ENCODE results near the gene ALCAM.

The ALCAM gene

DNA sequence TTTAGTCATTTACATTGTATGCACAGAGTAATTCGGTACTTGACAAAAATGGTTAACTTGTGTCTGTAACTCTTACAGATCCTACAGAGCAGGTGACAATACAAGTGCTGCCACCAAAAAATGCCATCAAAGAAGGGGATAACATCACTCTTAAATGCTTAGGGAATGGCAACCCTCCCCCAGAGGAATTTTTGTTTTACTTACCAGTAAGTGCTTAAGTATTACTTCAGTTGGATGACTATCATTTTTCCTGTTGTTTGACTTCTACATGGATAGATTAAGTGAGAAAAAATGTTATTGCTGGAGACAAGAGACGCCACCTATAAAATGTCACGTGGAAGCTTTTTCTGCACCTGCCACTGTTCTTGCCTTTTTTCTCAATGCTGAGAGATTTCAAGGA, 173.2 kb downstream of the ALCAM start:
- DNase-seq (ENCODE audit: low read depth, low spot score): no peak
- H3K4me3 ChIP-seq: no peak overlapping the region
- H3K9me3 ChIP-seq (ENCODE audit: low read depth, low read length): no peaks in the 10 kb centered on the region
- TF ChIP-seq POLR2AphosphoS5 (IDR thresholded peaks at IDR 0.05; ENCODE audit: borderline replicate concordance, low read depth, low read length): no peak
- no peak for TF ChIP-seq EZH2 (IDR thresholded peaks at IDR 0.05)
- no peak for TF ChIP-seq FOXP2 (optimal IDR thresholded peaks at IDR 0.05; ENCODE audit: control extremely low read depth, extremely low read length, insufficient read depth)
- H3K9ac ChIP-seq (ENCODE audit: insufficient read length): no peak overlapping the region
- peaks cover 39% of the 10 kb centered on the region for H3K36me3 ChIP-seq (ENCODE audit: insufficient read depth, low read length)
- no peak overlapping the region for H3K27ac ChIP-seq

DNA sequence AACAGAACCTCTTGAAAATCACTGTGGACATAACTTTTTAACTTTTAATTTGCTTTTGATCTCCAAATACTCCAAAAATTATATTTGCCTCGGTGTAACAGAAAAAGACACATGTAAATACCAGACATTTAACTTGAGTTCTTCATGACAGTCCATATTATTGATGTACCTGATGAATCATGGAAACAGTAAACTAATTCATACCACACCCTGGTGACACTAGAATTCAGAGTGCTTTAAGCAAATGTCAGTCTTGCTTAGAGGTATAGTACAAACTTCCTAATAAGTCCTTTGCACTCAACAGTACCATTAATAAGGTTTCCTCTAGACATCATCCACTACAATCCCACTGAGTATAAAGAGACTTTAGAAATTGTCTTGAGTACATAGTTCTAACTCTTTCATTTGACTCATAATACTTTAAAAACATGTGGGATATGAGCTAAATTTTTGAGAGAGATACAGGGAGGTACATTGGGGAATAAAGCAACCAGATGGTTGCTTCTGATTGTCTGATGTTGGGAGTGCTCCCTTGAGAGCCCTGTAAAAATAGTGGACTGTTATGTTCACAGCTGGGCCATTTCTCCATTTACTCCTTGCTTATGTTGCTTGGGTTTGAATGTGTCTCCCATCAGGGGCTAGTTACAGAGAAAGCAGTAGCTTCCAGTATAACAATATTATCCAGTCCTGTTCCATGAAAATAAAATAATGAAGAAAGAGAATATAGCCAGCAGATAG, 175.7 kb downstream of the ALCAM start:
- TF ChIP-seq FOXP2 (optimal IDR thresholded peaks at IDR 0.05; ENCODE audit: control extremely low read depth, extremely low read length, insufficient read depth) (no peak), EZH2 (IDR thresholded peaks at IDR 0.05) (no peak), POLR2AphosphoS5 (IDR thresholded peaks at IDR 0.05; ENCODE audit: borderline replicate concordance, low read depth, low read length) (no peak)
- Histone ChIP-seq H3K9ac (ENCODE audit: insufficient read length) (no peak overlapping the region), H3K36me3 (ENCODE audit: insufficient read depth, low read length) (peaks cover 50% of the 10 kb centered on the region), H3K4me3 (no peak overlapping the region), H3K9me3 (ENCODE audit: low read depth, low read length) (no peaks in the 10 kb centered on the region), H3K27ac (no peak overlapping the region)
- no peak for DNase-seq (ENCODE audit: low read depth, low spot score)

GRCh38 chr3:105545051-105545450, 178.3 kb downstream of the ALCAM start:
- peaks cover 64% of the 10 kb centered on the region for H3K36me3 ChIP-seq (ENCODE audit: insufficient read depth, low read length)
- no peak overlapping the region for H3K9ac ChIP-seq (ENCODE audit: insufficient read length)
- H3K4me3 ChIP-seq: no peak overlapping the region
- H3K9me3 ChIP-seq (ENCODE audit: low read depth, low read length): no peaks in the 10 kb centered on the region
- no peak for DNase-seq (ENCODE audit: low read depth, low spot score)
- TF ChIP-seq EZH2 (IDR thresholded peaks at IDR 0.05): no peak
- TF ChIP-seq FOXP2 (optimal IDR thresholded peaks at IDR 0.05; ENCODE audit: control extremely low read depth, extremely low read length, insufficient read depth): no peak
- TF ChIP-seq POLR2AphosphoS5 (IDR thresholded peaks at IDR 0.05; ENCODE audit: borderline replicate concordance, low read depth, low read length): no peak
- no peak overlapping the region for H3K27ac ChIP-seq

- H3K4me3 ChIP-seq: no peak overlapping the region
- H3K9me3 ChIP-seq (ENCODE audit: low read depth, low read length): no peaks in the 10 kb centered on the region
- H3K9ac ChIP-seq (ENCODE audit: insufficient read length): no peak overlapping the region
- H3K27ac ChIP-seq: no peak overlapping the region
- no peak for DNase-seq (ENCODE audit: low read depth, low spot score)
- TF ChIP-seq EZH2 (IDR thresholded peaks at IDR 0.05) (no peak), POLR2AphosphoS5 (IDR thresholded peaks at IDR 0.05; ENCODE audit: borderline replicate concordance, low read depth, low read length) (no peak), FOXP2 (optimal IDR thresholded peaks at IDR 0.05; ENCODE audit: control extremely low read depth, extremely low read length, insufficient read depth) (no peak)
- H3K36me3 ChIP-seq (ENCODE audit: insufficient read depth, low read length): peaks cover 43% of the 10 kb centered on the region
These were observed 187.1 kb downstream of the ALCAM start for GRCh38 chr3:105553851-105554250.

DNA sequence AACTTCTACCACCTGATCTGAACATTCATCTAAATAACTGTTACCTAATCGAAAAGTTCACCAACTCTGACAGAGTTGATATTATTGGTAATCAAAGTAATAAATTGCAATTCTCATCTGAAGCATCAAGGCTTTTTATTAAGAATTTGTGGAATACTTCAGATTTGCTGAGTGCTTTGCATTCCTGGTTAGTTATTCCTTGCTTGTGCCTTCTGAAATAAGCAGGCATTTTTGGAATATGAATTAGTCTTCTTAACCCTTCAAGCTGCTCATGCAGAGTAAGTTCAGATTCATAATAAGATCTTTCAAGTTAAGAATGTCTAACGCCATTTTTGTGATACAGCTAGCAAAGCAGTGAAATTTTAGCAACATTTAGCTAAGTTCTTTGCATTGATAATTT, 188.5 kb downstream of the ALCAM start:
- H3K9me3 ChIP-seq (ENCODE audit: low read depth, low read length): no peaks in the 10 kb centered on the region
- no peak overlapping the region for H3K4me3 ChIP-seq
- no peak overlapping the region for H3K27ac ChIP-seq
- H3K36me3 ChIP-seq (ENCODE audit: insufficient read depth, low read length): peaks cover 33% of the 10 kb centered on the region; the same call in 1 of the 2 replicates
- no peak overlapping the region for H3K9ac ChIP-seq (ENCODE audit: insufficient read length)
- no peak for DNase-seq (ENCODE audit: low read depth, low spot score)
- TF ChIP-seq POLR2AphosphoS5 (IDR thresholded peaks at IDR 0.05; ENCODE audit: borderline replicate concordance, low read depth, low read length) (no peak), EZH2 (IDR thresholded peaks at IDR 0.05) (no peak), FOXP2 (optimal IDR thresholded peaks at IDR 0.05; ENCODE audit: control extremely low read depth, extremely low read length, insufficient read depth) (no peak)

GRCh38 chr3:105559856-105560255, 193.1 kb downstream of the ALCAM start:
- Histone ChIP-seq H3K4me3 (no peak overlapping the region), H3K27ac (no peak overlapping the region), H3K36me3 (ENCODE audit: insufficient read depth, low read length) (peaks cover 3% of the 10 kb centered on the region; the same call in 1 of the 2 replicates), H3K9ac (ENCODE audit: insufficient read length) (no peak overlapping the region), H3K9me3 (ENCODE audit: low read depth, low read length) (no peaks in the 10 kb centered on the region)
- TF ChIP-seq EZH2 (IDR thresholded peaks at IDR 0.05): no peak
- no peak for TF ChIP-seq POLR2AphosphoS5 (IDR thresholded peaks at IDR 0.05; ENCODE audit: borderline replicate concordance, low read depth, low read length)
- TF ChIP-seq FOXP2 (optimal IDR thresholded peaks at IDR 0.05; ENCODE audit: control extremely low read depth, extremely low read length, insufficient read depth): no peak
- DNase-seq (ENCODE audit: low read depth, low spot score): no peak

- no peak for DNase-seq (ENCODE audit: low read depth, low spot score)
- TF ChIP-seq FOXP2 (optimal IDR thresholded peaks at IDR 0.05; ENCODE audit: control extremely low read depth, extremely low read length, insufficient read depth) (no peak), EZH2 (IDR thresholded peaks at IDR 0.05) (no peak), POLR2AphosphoS5 (IDR thresholded peaks at IDR 0.05; ENCODE audit: borderline replicate concordance, low read depth, low read length) (no peak)
These were observed 195.2 kb downstream of the ALCAM start for GRCh38 chr3:105561876-105562275.

GRCh38 chr3:105564546-105565288, 198.0 kb downstream of the ALCAM start:
- Histone ChIP-seq H3K4me3 (no peak overlapping the region), H3K27ac (no peak overlapping the region), H3K36me3 (ENCODE audit: insufficient read depth, low read length) (no peaks in the 10 kb centered on the region), H3K9me3 (ENCODE audit: low read depth, low read length) (no peaks in the 10 kb centered on the region), H3K9ac (ENCODE audit: insufficient read length) (no peak overlapping the region)
- DNase-seq (ENCODE audit: low read depth, low spot score): no peak
- TF ChIP-seq EZH2 (IDR thresholded peaks at IDR 0.05): no peak
- TF ChIP-seq POLR2AphosphoS5 (IDR thresholded peaks at IDR 0.05; ENCODE audit: borderline replicate concordance, low read depth, low read length): no peak
- TF ChIP-seq FOXP2 (optimal IDR thresholded peaks at IDR 0.05; ENCODE audit: control extremely low read depth, extremely low read length, insufficient read depth): no peak

More at GRCh38 chr3:105561876-105562275, 195.2 kb downstream of the ALCAM start:
- Histone ChIP-seq H3K27ac (no peak overlapping the region), H3K9ac (ENCODE audit: insufficient read length) (no peak overlapping the region), H3K9me3 (ENCODE audit: low read depth, low read length) (no peaks in the 10 kb centered on the region), H3K36me3 (ENCODE audit: insufficient read depth, low read length) (peaks cover 3% of the 10 kb centered on the region; the same call in 1 of the 2 replicates), H3K4me3 (no peak overlapping the region)

Data from SK-N-MC (cell line).